Endothelial cell of umbilical vein (primary cell): ENCODE measurements around the gene TRMT1. TPM values are rescaled to one million over a fixed set of nuclear protein-coding genes. Genes with fewer than 3 reads are reported as not detected.

Experiments
- BruUV-seq: library from RNA; stranded (reverse); fragments of 400-500 nt; replicated peaks from 2 replicates; lab custom pipeline; 2021; lab: Mats Ljungman, UMichigan
- CTCF ChIA-PET: fragments of 300-600, 350-600 bp; sonication (Branson Sonifier 250); formaldehyde crosslinking; loops from one replicate; lab custom pipeline; 2021; ENCODE audit warnings: antibody characterized with exemption, inconsistent platforms; lab: Charles Lee
- POLR2A ChIA-PET: fragments of 300-600, 350-600 bp; sonication (Branson Sonifier 250); formaldehyde crosslinking; loops from one replicate; lab custom pipeline; 2021; ENCODE audit warnings: antibody characterized with exemption, inconsistent platforms; lab: Charles Lee
- DNase-seq: peaks from one replicate; pipeline ENCODE4 v3.0.0-alpha.2; 2011; ENCODE audit warnings: low read depth, low spot score
- FAIRE-seq: peaks from 2 replicates; lab custom pipeline; 2011; peaks lifted over from hg19 to GRCh38; lab: Jason Lieb, UNC
- H2AFZ ChIP-seq: 2 replicates; pipeline ENCODE4 v1.6.0; 2012; ENCODE audit warnings: low read depth, low read length, control low read depth, inconsistent platforms
- H3K27ac ChIP-seq: 2 replicates; pipeline ENCODE4 v1.5.1; 2011; ENCODE audit warnings: low read depth, mild to moderate bottlenecking, control low read depth, low read length, moderate library complexity; ENCODE audit not compliant: insufficient read depth
- H3K27me3 ChIP-seq, 2 experiments: 2 replicates each; pipeline versions ENCODE4 v1.6.0 to v1.6.1; 2011; ENCODE audit warnings: low read length in 2 of 2, mixed read lengths in 1 of 2; ENCODE audit not compliant: control insufficient read depth in 2 of 2, insufficient read depth in 2 of 2
- H3K36me3 ChIP-seq, 2 experiments: 2 replicates in 1 of 2; 3 replicates in 1 of 2; pipeline ENCODE4 v1.5.1; 2011; ENCODE audit warnings: low read length in 2 of 2, mild to moderate bottlenecking in 1 of 2, moderate library complexity in 1 of 2; ENCODE audit not compliant: control insufficient read depth in 2 of 2, insufficient read depth in 2 of 2; ENCODE audit errors: extremely low read depth in 1 of 2
- H3K4me1 ChIP-seq: 3 replicates; pipeline ENCODE4 v1.5.1; 2011; ENCODE audit warnings: mild to moderate bottlenecking, low read length; ENCODE audit not compliant: control insufficient read depth, insufficient read depth; ENCODE audit errors: extremely low read depth
- H3K4me2 ChIP-seq: 2 replicates; pipeline ENCODE4 v1.6.1; 2011; ENCODE audit warnings: low read length, control low read depth, mixed read lengths; ENCODE audit not compliant: insufficient read depth
- H3K4me3 ChIP-seq, 3 experiments: fragments of 200-600 bp in 1 of 3; sonication (generic), shearing (Covaris generic) in 1 of 3; replicated peaks in 1 of 3; 2 replicates each; pipeline ENCODE4 v1.5.1; 2011 to 2016; ENCODE audit warnings: control low read depth in 3 of 3, low read length in 3 of 3, mild to moderate bottlenecking in 2 of 3, inconsistent platforms in 1 of 3, low read depth in 1 of 3, moderate library complexity in 1 of 3; ENCODE audit not compliant: insufficient read depth in 1 of 3
- H3K79me2 ChIP-seq: 2 replicates; pipeline ENCODE4 v1.6.0; 2012; ENCODE audit warnings: low read length, inconsistent platforms; ENCODE audit not compliant: control insufficient read depth, insufficient read depth
- H3K9ac ChIP-seq: replicated peaks from 2 replicates; pipeline ENCODE3; 2011; ENCODE audit warnings: low read length, control low read depth; ENCODE audit not compliant: insufficient read depth; ENCODE audit errors: extremely low read depth
- H3K9me1 ChIP-seq: replicated peaks from 3 replicates; pipeline ENCODE4 v1.6.0; 2011; ENCODE audit warnings: mild to moderate bottlenecking, low read length; ENCODE audit not compliant: control insufficient read depth, insufficient read depth; ENCODE audit errors: extremely low read depth
- H3K9me3 ChIP-seq: replicated peaks from 2 replicates; pipeline ENCODE4 v1.5.1; 2012; ENCODE audit warnings: low read length, inconsistent platforms; ENCODE audit not compliant: control insufficient read depth, insufficient read depth
- H4K20me1 ChIP-seq: replicated peaks from 2 replicates; pipeline ENCODE3; 2011; ENCODE audit warnings: mild to moderate bottlenecking, low read length; ENCODE audit not compliant: control insufficient read depth, insufficient read depth; ENCODE audit errors: extremely low read depth
- CTCF ChIP-seq, 2 donors: IDR thresholded peaks; 1 replicate in 1 of 2; 2 replicates in 1 of 2; pipeline ENCODE4 v1.5.1; 2011; ENCODE audit warnings: low read length in 2 of 2, mild to moderate bottlenecking in 2 of 2, moderate library complexity in 2 of 2, control low read depth in 1 of 2, inconsistent platforms in 1 of 2, low read depth in 1 of 2; ENCODE audit not compliant: insufficient read depth in 1 of 2; ENCODE audit errors: extremely low read depth in 1 of 2
- EZH2 ChIP-seq: IDR thresholded peaks from 2 replicates; pipeline ENCODE4 v1.6.1; 2012; ENCODE audit warnings: borderline replicate concordance, low read depth, mild to moderate bottlenecking, moderate library complexity, low read length, inconsistent platforms; ENCODE audit not compliant: severe bottlenecking
- FOS ChIP-seq: IDR thresholded peaks from 2 replicates; pipeline ENCODE4 v1.6.1; 2011; ENCODE audit warnings: mild to moderate bottlenecking, low read length, moderate library complexity, borderline replicate concordance; ENCODE audit not compliant: insufficient read depth
- GATA2 ChIP-seq: IDR thresholded peaks from 2 replicates; pipeline ENCODE4 v1.7.0; 2011; ENCODE audit warnings: low read depth, mild to moderate bottlenecking, moderate library complexity, mixed read lengths, low read length; ENCODE audit not compliant: insufficient read length, insufficient read depth
- JUN ChIP-seq: IDR thresholded peaks from 2 replicates; pipeline ENCODE4 v1.6.1; 2011; ENCODE audit warnings: borderline replicate concordance, low read depth; ENCODE audit not compliant: insufficient read length, insufficient read depth
- MAX ChIP-seq: IDR thresholded peaks from 2 replicates; pipeline ENCODE4 v1.6.1; 2011; ENCODE audit not compliant: insufficient read depth, insufficient read length
- MYC ChIP-seq: IDR thresholded peaks from one replicate; pipeline ENCODE4 v1.6.1; 2011; ENCODE audit warnings: mild to moderate bottlenecking, low read depth, low read length
- POLR2A ChIP-seq: IDR thresholded peaks from 2 replicates; pipeline ENCODE4 v1.6.1; 2012; ENCODE audit warnings: low read depth, mild to moderate bottlenecking, control low read depth, low read length
- POLR2AphosphoS5 ChIP-seq: IDR thresholded peaks from 2 replicates; pipeline ENCODE4 v1.6.1; 2012; ENCODE audit warnings: low read depth, mild to moderate bottlenecking, control low read depth, low read length, moderate library complexity; ENCODE audit not compliant: insufficient read depth
- dilution Hi-C: fragments of 300-500 bp; cut with MboI; formaldehyde crosslinking; loops from one replicate; pipeline ENCODE4 v1.15.0; 2019; ENCODE audit warnings: low sequenced_read_pairs; ENCODE audit not compliant: extremely low pct_ligation_motif_present
- intact Hi-C: fragments of 100-400 bp; cut with micrococcal nuclease; formaldehyde crosslinking; loops from one replicate; pipeline ENCODE4 v1.10.0; 2022
- polyA plus RNA-seq, 4 experiments: library from polyadenylated mRNA; depleted of rRNA in 3 of 4; stranded (reverse) in 3 of 4; unstranded in 1 of 4; fragments of >200 nt; gene quantifications; 2 replicates each; pipeline versions ENCODE4 v1.2.1 to v1.2.3, GENCODE V29; 2011 to 2012; ENCODE audit warnings: missing spikeins in 1 of 4
- total RNA-seq: library from RNA; stranded (reverse); gene quantifications from 2 replicates; pipeline ENCODE4 v1.2.3, GENCODE V29; 2021

Gene TRMT1
- total and polyA plus RNA-seq, 2 donors (not counting 3 experiments of a cell fraction or from before 2014, with no cell fraction given), result 46.3 to 53.0 TPM

- peak; percentile 51 for DNase-seq
These were observed 16.4 kb downstream of the TRMT1 start for GRCh38 chr19:13100031-13100588.

GRCh38 chr19:13099073-13099999 is 17.2 kb downstream of the TRMT1 start:
- Histone ChIP-seq H4K20me1 (no peaks in the 10 kb centered on the region), H3K27me3 (no peaks in the 10 kb centered on the region), H3K27ac (peak overlapping the region; percentile 89), H3K79me2 (peaks cover 30% of the 10 kb centered on the region), H3K4me1 (peaks cover 54% of the 10 kb centered on the region), H3K9me1 (no peaks in the 10 kb centered on the region), H3K9me3 (no peaks in the 10 kb centered on the region), H3K4me3 (peak overlapping the region in 2 of 3 experiments; percentile 10 to 17), H2AFZ (no peak overlapping the region), H3K4me2 (peak overlapping the region; percentile 57), H3K9ac (peak overlapping the region; percentile 69), H3K36me3 (peaks cover 2 to 3% of the 10 kb centered on the region in 2 experiments)
- dilution Hi-C loops, result no loop called here
- BruUV-seq, result TSS peak; percentile 13
- FAIRE-seq (peak; percentile 94), DNase-seq (peak; percentile 79)
- intact Hi-C loops, result loop anchor here (5.0 kb wide), 1 partner anchor 377 kb away; the partner anchor contains the start of gene TNPO2
- TF ChIP-seq JUN, result no peak
- peak; percentile 84 for TF ChIP-seq POLR2A
- peak; percentile 65 for TF ChIP-seq MAX
- peak; percentile 25 for TF ChIP-seq FOS
- TF ChIP-seq GATA2, result no peak
- no peak for TF ChIP-seq EZH2
- TF ChIP-seq CTCF (IDR thresholded peaks at IDR 0.05; ENCODE audit: extremely low read depth in 1 of 2, insufficient read depth in 1 of 2, low read depth in 1 of 2, low read length in 2 of 2), result no peak
- peak; percentile 95 for TF ChIP-seq POLR2AphosphoS5
- TF ChIP-seq MYC, result no peak
- ChIA-PET POLR2A (interaction anchor here (1.4 to 2.1 kb wide), 2 partner anchors 38 to 53 kb away, joined by 4 read pairs; no protein-coding TSS in a partner anchor), CTCF (interaction anchor here (0.7 to 2.5 kb wide), 8 partner anchors 18 to 134 kb away, joined by 3 to 22 read pairs (median 5); partner anchors contain the start of genes IER2, NACC1 and STX10)

More at GRCh38 chr19:13100031-13100588, 16.4 kb downstream of the TRMT1 start:
- Histone ChIP-seq H3K36me3 (peaks cover 2 to 3% of the 10 kb centered on the region in 2 experiments), H3K4me2 (peak overlapping the region; percentile 57), H3K4me1 (peaks cover 56% of the 10 kb centered on the region), H4K20me1 (no peaks in the 10 kb centered on the region), H3K27ac (peak overlapping the region; percentile 89), H3K79me2 (peaks cover 30% of the 10 kb centered on the region), H3K9me3 (no peaks in the 10 kb centered on the region), H2AFZ (no peak overlapping the region), H3K9ac (peak overlapping the region; percentile 69), H3K9me1 (no peaks in the 10 kb centered on the region), H3K4me3 (peak overlapping the region in 1 of 3 experiments; percentile 23), H3K27me3 (no peaks in the 10 kb centered on the region)
- FAIRE-seq, result peak; percentile 59
- no TSS peak for BruUV-seq
- no peak for TF ChIP-seq EZH2
- dilution Hi-C loops (no loop called here), intact Hi-C loops (loop anchor here (5.0 kb wide), 2 partner anchors 147 to 907 kb away; partner anchors contain the start of gene RFX1)
- ChIA-PET POLR2A (interaction anchor here (1.4 to 2.1 kb wide), 2 partner anchors 39 to 52 kb away, joined by 4 read pairs; no protein-coding TSS in a partner anchor), CTCF (interaction anchor here (0.5 to 2.5 kb wide), 11 partner anchors 17 to 176 kb away, joined by 3 to 23 read pairs (median 6); partner anchors contain the start of genes IER2, NACC1, STX10 and TRMT1)
